OCI-LY3 (cell line): Measurements from ENCODE around the gene CCDC157.

ENCODE experiments used
- H2AFZ ChIP-seq: fragments of 200-600, 300-600 bp; shearing (Covaris generic); 2 replicates; pipeline ENCODE4 v1.6.0; 2014; ENCODE audit warnings: antibody characterized with exemption, low read depth, low read length
- H3K27ac ChIP-seq: fragments of 200-600, 300-600 bp; sonication (generic); 2 replicates; pipeline ENCODE4 v1.5.1; 2014; ENCODE audit warnings: mild to moderate bottlenecking, low read length, moderate library complexity, mixed read lengths
- H3K27me3 ChIP-seq: fragments of 200-600, 300-600 bp; sonication (generic); 2 replicates; pipeline ENCODE4 v1.6.1; 2014; ENCODE audit warnings: low read depth, low read length, mixed read lengths
- H3K36me3 ChIP-seq: fragments of 200-600, 300-600 bp; sonication (generic); replicated peaks from 2 replicates; pipeline ENCODE3; 2014; ENCODE audit warnings: low read depth, low read length, mixed read lengths
- H3K4me1 ChIP-seq: fragments of 300-600, 200-600 bp; sonication (generic); 2 replicates; pipeline ENCODE4 v1.6.1; 2014; ENCODE audit warnings: low read length, mixed read lengths
- H3K4me2 ChIP-seq: fragments of 200-600, 300-600 bp; sonication (generic); 2 replicates; pipeline ENCODE4 v1.6.1; 2014; ENCODE audit warnings: low read length, mixed read lengths
- H3K4me3 ChIP-seq: fragments of 300-600, 200-600 bp; sonication (generic); 2 replicates; pipeline ENCODE4 v1.5.1; 2014; ENCODE audit warnings: antibody characterized with exemption, mild to moderate bottlenecking, low read length, moderate library complexity
- H3K79me2 ChIP-seq: fragments of 300-600, 200-600 bp; shearing (Covaris generic); 2 replicates; pipeline ENCODE4 v1.6.1; 2014; ENCODE audit warnings: mild to moderate bottlenecking, low read length, mixed read lengths
- H3K9ac ChIP-seq: fragments of 300-600, 200-600 bp; shearing (Covaris generic); 2 replicates; pipeline ENCODE4 v1.6.0; 2014; ENCODE audit warnings: mild to moderate bottlenecking, low read length, moderate library complexity
- H3K9me3 ChIP-seq: fragments of 200-600, 300-600 bp; shearing (Covaris generic); 2 replicates; pipeline ENCODE4 v1.6.1; 2014; ENCODE audit warnings: low read length, mixed read lengths; ENCODE audit not compliant: insufficient read depth
- H4K20me1 ChIP-seq: fragments of 200-600, 300-600 bp; sonication (generic); 2 replicates; pipeline ENCODE4 v1.6.1; 2016; ENCODE audit warnings: low read length, mixed read lengths; ENCODE audit not compliant: insufficient read depth
- CTCF ChIP-seq: fragments of 200-600, 300-600 bp; sonication (generic); IDR thresholded peaks from 2 replicates; pipeline ENCODE4 v1.5.1; 2014; ENCODE audit warnings: antibody characterized with exemption, low read length, low read depth
- EZH2phosphoT487 ChIP-seq: fragments of 200-600 bp; shearing (Covaris generic); IDR thresholded peaks from 2 replicates; pipeline ENCODE4 v1.6.1; 2018; ENCODE audit warnings: antibody characterized with exemption, mixed run types, low read depth

Gene CCDC157

GRCh38 chr22:30332551-30332950, 24.3 kb upstream of the CCDC157 start:
- H3K27ac ChIP-seq, result no peak overlapping the region
- no peak overlapping the region for H3K4me3 ChIP-seq
- TF ChIP-seq EZH2phosphoT487 (no peak), CTCF (no peak)
- H3K27me3 ChIP-seq, result no peaks in the 10 kb centered on the region
- H4K20me1 ChIP-seq, result 0 out of 2 replicates have a peak, but pooled peaks cover 4% of the 10 kb centered on the region
- H3K9me3 ChIP-seq, result no peaks in the 10 kb centered on the region
- no peak overlapping the region for H3K9ac ChIP-seq
- peaks cover 3% of the 10 kb centered on the region for H3K4me1 ChIP-seq
- H3K36me3 ChIP-seq, result peaks cover 53% of the 10 kb centered on the region
- H2AFZ ChIP-seq, result no peak overlapping the region
- no peak overlapping the region for H3K4me2 ChIP-seq
- no peaks in the 10 kb centered on the region for H3K79me2 ChIP-seq

GRCh38 chr22:30332994-30333706, 23.7 kb upstream of the CCDC157 start:
- H3K79me2 ChIP-seq, result no peaks in the 10 kb centered on the region
- no peak overlapping the region for H3K4me3 ChIP-seq
- H3K36me3 ChIP-seq, result peaks cover 57% of the 10 kb centered on the region
- no peaks in the 10 kb centered on the region for H3K4me1 ChIP-seq
- 0 out of 2 replicates have a peak, but pooled peaks cover 4% of the 10 kb centered on the region for H4K20me1 ChIP-seq
- H3K27ac ChIP-seq, result no peak overlapping the region
- H3K9me3 ChIP-seq, result no peaks in the 10 kb centered on the region
- H2AFZ ChIP-seq, result no peak overlapping the region
- H3K27me3 ChIP-seq, result no peaks in the 10 kb centered on the region
- no peak overlapping the region for H3K9ac ChIP-seq
- no peak for TF ChIP-seq CTCF
- TF ChIP-seq EZH2phosphoT487, result no peak
- H3K4me2 ChIP-seq, result no peak overlapping the region

- Histone ChIP-seq H3K79me2 (no peaks in the 10 kb centered on the region), H3K36me3 (peaks cover 61% of the 10 kb centered on the region), H3K4me1 (no peaks in the 10 kb centered on the region), H3K9ac (no peak overlapping the region), H3K4me3 (no peak overlapping the region), H4K20me1 (0 out of 2 replicates have a peak, but pooled peaks cover 4% of the 10 kb centered on the region), H2AFZ (no peak overlapping the region), H3K27me3 (no peaks in the 10 kb centered on the region), H3K4me2 (no peak overlapping the region), H3K27ac (no peak overlapping the region), H3K9me3 (no peaks in the 10 kb centered on the region)
- TF ChIP-seq CTCF, result no peak
- TF ChIP-seq EZH2phosphoT487, result no peak
Observed at GRCh38 chr22:30333707-30334087, 23.1 kb upstream of the CCDC157 start.

GRCh38 chr22:30334646-30335045, 22.2 kb upstream of the CCDC157 start:
- no peaks in the 10 kb centered on the region for H3K79me2 ChIP-seq
- TF ChIP-seq CTCF (no peak), EZH2phosphoT487 (no peak)
- H3K27me3 ChIP-seq, result no peaks in the 10 kb centered on the region
- H4K20me1 ChIP-seq, result 0 out of 2 replicates have a peak, but pooled peaks cover 4% of the 10 kb centered on the region
- H3K9ac ChIP-seq, result no peak overlapping the region
- no peak overlapping the region for H3K27ac ChIP-seq
- H3K4me2 ChIP-seq, result no peak overlapping the region
- peaks cover 71% of the 10 kb centered on the region for H3K36me3 ChIP-seq
- no peak overlapping the region for H2AFZ ChIP-seq
- no peak overlapping the region for H3K4me3 ChIP-seq
- H3K4me1 ChIP-seq, result no peaks in the 10 kb centered on the region
- H3K9me3 ChIP-seq, result no peaks in the 10 kb centered on the region
